GM18526 (cell line): ENCODE results near the gene RPTOR.

Experiments
- POLR2A ChIP-seq: IDR thresholded peaks from 3 replicates; pipeline ENCODE4 v1.6.1; 2011; ENCODE audit not compliant: insufficient read length; ENCODE audit errors: extremely low read depth

RPTOR gene

DNA sequence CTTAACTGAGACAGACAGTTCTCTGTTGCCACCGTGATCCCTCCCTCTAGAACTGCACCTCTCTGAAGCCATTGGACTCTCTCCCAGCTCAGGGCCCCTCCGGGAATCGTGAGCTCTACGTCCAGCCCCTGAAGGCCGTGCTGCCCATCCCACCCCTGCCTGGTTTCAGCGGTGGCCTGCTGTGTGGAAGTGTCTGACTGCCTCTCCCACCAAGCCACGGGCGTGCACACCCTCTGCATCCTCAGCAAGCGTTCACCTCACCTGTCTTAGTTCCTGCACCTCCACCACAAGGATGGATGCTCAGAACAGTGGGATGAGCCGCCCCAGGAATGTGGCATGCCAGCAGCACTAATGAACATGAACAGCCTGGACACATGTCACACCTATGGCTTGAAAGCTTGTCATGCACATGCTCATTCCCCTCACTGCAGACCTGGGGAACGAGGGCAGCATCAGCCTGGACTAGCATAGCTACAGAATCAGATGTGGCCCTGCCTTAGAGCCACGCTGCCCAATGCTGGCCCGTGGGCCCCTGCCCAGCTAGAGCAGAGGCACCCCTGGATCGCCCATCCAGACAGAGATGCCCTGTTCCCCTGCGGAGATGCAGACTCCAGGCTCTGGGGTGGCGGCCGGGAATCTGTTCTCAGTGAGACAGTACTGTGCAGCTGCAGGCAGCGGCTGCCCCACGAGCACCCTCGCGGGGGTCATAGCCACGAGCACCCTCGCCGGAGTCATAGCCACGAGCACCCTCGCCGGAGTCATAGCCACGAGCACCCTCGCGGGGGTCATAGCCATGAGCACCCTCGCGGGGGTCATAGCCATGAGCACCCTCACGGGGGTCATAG, 373.3 kb downstream of the RPTOR start:
- TF ChIP-seq POLR2A: no peak

DNA sequence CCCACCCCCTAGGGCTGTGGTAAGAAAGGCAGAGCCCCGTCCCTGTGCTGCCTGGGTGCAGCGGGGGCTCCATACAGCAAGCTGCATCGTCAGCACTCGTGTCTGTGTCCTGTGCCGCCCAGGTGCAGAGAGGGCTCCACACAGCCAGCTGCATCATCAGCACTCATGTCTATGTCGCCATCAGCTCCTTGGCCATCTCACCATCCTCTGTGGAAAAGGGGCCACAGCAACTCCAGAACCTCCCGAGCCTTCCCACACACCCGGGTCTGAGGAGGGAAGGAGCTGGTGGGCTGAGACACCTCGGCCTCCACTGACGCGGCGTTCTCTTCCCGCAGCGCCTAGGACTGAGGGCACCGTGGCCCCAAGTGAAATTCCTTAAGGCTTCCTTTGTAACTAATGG, 374.1 kb downstream of the RPTOR start:
- no peak for TF ChIP-seq POLR2A

DNA sequence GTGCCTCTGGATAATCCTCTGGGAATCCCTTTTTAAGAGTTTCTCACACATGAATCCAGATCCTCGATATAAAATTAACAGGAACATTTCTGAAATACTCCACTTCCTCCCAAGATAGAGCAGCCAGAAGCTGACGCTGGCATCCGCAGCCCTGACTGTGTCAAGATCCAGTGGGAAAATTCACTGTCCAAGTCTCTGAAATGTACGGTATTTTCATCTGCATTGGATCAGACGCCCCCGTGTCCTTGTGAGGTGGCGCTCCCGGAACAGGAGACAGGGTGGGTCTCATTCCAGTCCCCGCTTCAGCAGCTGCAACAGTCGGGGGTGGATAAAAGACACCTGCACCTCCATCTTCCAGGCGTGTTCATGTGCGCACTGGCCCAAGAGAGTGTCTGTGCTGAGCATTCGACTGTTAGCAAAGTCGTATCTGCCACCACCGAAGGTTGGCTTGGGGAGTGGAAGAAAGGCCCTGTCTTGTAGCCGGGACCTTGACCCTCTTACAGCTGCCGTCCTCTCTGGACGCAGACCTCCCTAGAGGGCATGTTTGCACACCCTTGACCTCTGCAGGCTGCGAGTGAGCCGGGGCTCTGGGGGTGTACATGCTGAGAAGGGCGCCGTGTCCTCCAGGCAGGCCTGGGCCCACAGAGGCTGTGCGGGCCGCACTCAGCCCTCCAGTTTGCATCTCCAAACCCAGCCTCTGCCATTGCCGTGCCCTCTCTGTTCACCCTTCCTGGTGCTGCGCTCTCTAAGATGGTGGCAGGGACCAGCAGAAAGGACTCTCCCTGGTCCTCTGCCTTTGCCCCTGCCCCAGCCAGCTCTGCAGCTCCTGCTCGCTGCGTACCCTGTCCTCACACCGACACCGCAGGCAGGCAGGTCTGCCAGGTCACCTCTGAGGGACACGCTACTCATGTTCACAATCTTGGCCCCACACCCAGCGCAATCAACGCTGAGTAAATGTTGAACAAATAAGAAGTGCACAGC, 375.0 kb downstream of the RPTOR start:
- TF ChIP-seq POLR2A: no peak

DNA sequence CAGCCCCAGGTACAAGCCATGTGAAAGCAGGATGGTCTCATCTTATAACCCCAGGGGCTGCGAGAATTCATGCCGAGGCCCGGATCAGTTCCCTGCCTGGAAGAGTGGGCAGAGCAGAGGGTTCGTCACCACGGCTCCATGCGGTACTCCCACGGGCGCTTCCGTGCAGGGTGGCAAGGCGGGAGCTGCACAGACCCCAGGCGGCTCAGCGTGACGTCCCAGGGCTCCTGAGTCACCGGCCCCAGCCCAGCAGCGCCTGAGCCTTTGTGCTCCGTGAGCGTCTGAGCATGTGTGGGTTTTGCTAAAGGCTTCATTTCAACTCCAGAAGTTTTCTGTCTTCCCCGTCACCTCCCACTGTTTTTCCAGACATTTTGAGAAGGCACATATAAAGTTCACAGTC, 375.8 kb downstream of the RPTOR start:
- TF ChIP-seq POLR2A: no peak

DNA sequence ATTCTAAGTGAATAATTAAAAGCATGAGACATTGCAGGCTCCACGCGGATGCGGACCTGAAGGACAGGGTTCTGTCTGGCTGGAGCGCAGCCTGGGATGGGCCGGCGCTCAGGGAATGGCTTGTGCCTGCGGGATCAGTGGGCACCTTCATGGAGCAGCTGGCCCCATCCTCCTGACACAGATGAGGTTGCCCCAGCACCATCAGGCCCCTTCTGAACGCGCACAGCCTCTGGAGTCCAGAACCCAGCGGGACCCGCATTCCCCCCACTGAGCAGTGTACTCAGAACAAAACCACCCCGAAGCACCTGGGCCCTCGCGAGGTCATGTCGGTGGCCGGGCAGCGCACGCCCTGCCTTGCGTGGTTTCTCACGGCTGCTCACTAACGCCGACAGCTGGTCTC, 376.5 kb downstream of the RPTOR start:
- TF ChIP-seq POLR2A: no peak

DNA sequence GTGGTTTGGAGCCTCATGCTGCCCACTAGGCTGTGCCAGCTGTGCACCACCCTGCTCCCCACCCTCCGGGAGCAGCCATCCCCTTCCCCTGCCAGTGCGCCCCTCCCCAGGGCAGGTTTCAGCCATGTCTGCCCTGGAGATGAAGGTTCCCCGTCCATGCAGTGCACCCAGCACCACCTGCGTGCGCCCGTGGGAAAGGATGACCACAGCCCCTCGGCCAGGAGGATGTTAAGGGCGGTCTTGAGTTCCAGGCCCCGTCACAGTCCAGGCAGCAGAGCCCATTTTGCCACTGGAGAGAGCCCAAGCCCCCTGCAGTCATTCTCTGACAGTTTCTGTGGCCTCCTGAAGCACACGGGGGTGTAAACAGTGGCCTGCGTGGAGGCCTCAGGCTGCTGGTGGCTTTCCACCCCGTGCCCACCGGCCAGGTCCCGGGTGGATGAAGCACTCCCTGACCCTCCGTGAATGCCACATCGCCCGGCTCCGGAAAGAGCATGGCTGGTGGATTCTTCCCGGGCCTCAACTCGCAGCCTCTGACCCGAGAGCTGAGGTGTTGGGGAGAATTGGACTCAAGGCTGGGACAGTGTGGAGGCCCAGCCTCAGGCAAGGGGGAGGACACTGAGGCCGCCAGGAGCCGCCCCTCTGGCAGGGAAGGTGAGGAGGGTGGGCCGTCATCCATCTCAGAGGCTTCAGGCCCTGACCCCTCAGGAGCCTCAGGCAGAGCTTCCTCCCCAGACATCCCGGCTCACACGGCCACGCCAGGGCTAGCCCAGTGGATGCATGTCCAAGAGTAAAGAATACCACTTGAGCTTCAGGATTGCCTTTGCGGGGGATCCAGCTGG, 377.3 kb downstream of the RPTOR start:
- TF ChIP-seq POLR2A: no peak

DNA sequence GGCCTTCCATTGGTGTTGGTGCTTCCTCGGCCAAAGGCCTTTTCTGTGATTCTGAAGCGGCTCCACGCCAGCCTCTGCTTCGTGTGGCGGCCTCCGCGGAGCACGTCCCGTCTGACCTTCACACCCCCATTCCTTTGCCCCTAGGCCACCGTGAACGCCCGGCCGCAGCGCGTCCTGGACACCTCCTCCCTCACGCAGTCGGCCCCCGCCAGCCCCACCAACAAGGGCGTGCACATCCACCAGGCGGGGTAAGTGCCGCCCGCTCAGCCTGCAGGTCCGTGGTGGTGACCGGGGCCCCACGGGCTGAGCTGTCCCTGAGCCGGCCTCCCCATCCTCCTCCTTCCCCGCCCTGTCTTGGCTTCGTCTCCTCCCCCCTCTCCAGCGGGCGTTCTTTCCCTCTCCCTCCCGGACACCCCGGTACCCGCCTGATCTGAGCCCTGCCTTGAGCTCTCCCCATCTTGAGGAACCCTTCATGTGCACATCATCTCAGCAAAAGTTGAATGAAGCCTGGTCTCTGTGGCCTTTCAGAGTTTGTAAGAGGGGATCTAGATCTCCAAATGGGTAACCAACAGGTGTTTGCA, 378.0 kb downstream of the RPTOR start:
- no peak for TF ChIP-seq POLR2A

DNA sequence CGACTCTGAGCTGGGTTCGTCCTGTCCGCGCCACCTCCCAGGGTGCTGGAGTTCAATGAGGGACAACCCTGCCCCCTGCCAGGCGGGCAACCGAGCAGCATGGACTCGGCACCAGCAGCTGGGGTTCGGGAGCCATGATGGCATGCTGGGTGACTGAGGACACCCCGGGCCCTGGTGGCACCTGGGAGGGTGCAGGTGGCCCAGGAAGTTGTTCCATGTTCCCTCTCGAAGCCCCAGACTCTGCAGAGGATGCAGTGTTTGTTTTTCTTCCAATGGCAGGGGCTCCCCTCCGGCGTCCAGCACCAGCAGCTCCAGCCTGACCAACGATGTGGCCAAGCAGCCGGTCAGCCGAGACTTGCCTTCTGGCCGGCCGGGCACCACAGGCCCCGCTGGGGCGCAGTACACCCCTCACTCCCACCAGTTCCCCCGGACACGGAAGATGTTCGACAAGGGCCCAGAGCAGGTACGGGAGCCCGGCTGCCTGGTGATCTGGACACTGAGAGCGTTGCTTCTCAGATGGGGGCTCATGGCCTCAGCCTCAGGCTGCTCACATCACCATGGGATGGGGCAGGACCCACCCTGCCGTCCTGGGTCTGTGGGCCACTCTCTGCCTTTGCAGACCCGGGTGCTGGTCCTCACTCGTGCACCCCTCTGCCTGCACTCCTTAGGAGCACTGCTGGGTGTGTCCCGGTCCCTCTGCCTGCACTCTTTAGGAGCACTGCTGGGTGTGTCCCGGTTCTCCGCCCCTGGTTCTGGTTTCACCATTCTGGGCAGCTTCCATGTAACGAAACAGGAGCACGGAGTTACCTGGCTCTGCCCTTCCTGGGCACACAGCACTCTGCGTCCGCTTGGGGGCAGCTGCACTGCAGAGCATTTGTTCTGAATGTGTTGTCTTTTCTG, 378.8 kb downstream of the RPTOR start:
- no peak for TF ChIP-seq POLR2A

DNA sequence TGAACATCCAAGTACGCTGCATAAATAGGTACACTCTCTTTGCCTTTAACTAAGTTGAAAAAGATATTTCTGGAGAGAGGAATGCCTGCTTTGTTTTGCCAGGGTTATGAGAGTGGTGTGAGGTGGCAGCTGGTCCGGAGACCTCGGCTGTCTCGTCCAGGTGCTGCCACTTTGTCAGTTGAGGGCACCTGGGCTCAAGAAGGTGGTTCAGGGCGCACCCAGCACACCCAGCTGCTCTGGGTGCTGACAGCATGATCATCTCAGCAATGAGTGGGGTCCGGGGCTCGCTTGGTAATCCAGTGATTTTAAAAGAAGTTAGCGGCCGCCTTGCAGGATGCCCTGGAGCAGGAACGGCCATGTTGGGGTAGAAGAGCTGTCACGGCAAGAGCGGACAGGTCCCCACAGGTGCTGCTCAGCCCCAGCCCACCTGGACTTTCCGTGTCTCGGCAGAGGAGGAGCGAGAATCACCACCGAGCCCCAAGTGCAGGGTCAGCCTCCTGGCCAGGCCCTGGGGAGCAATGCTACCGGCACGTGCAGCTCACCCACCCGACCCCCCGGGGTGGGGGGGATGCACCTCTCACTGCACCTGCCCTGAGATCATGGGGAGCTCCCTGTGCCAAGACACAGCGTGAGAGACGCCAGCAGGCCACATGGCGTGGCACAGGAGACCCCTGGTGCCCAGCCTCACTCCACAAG, 379.6 kb downstream of the RPTOR start:
- TF ChIP-seq POLR2A: no peak

DNA sequence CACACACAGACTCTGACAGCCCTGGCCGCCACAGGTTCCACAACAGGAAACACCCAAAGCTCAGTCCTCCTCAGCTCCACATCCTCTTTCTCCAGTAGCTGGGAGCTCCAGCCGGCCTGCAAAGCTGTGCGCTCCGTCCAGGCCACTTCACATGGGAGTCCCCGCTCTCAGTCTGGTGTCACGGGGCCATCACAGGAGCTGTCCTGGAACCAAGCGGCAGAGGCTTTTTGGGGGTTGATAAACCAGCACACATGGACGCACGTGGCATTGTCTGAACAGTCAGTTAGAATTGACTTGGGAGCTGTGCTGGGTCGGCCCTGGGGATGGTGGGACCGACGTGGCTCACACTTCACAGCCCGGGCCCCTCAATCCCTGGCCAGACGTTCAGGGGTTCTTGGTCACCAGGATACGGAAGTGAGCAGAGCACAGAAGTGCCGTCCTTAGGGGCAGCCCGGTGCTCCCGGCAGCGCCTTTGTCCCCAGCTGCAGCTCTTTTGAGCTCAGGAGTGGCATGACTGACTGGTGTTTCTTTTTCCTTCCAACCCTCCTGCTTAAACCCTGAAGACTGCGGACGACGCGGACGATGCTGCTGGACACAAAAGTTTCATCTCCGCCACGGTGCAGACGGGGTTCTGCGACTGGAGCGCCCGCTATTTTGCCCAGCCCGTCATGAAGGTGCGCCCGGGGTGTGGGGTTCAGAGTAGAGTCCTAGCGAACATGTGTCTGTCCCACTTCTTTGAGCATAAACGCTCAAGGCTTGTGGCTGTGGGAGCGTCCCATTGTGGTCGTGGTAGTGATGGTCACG, 380.4 kb downstream of the RPTOR start:
- no peak for TF ChIP-seq POLR2A

DNA sequence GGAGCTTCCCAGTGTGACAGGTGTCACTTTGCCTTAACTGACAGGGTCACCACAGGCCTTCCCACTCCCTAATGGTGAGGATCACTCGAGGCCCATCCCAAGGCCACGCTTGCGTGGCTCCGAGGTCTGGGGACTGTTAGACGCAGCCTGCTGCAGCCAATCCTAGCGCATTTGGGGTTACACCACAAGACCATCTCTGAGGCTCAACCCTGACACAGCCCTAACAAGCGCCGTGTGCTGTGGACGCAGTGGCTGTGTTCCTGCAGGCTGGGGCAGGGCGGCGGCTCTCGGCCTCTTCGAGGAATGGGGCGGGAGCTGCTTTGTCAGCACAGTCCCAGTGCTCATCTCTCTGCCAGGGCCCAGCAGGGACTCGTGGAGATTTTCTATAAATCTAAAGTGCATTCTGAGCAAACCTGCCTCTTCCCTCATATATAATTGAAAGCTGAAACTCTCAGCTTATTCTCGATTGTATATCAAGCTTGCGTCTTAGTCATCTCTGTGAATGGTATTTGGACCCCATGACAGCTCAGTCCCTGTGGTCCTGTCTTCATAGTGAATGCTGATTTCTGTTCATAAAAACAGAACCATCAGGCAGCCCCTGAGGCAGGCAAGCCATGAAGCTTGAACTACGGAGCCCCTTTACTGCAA, 381.2 kb downstream of the RPTOR start:
- TF ChIP-seq POLR2A: no peak

DNA sequence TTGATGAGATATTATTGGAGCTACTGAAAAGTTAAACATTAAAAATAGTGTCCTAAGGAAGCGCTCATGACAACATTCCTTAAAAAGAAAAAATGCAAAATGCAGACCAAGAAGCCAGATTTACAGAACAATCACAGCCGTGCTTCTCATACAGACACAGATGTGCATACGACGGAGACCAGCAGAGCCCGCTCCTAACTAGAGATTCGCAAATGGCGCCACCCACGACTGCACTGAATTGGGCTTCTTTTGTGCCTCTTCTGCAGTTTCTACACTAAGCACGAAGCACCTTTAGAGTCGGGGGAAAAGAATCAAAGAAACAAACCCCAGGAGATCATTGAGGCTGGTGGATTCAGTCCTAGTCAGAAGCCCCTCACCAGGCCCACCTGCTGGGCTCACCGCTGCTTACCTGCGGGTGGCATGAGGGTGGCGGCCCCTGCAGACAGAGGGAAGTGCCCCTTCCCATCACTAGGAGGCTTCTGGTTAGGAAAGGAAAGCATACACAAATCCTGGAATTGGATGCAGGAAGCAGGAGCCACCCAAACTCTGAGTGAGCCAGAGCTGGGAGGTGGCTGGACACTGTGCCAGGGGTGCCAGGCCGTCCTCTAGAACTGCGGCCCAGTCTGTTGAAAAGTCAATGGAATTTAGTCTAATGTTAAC, 382.1 kb downstream of the RPTOR start:
- TF ChIP-seq POLR2A: no peak

DNA sequence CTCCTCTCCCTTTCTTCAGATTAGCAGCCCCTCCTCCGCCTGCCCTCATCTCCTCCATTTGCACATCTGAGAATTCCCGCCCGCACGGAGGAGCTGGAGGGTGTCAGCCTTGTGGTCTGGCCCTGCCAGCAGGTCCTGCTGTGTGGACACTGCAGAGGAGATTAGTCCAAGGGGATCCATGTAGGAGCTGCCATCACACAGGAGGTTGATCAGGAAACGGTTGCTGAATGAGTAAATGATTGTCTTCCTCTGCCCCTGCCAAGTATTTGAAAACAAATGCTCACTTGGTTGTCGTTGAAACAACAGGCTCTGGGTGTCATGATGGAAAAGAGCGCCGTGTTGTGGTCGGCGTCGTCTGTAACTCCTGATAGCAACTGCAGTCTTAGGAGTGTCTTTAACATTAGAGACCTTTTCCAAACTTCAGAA, 383.2 kb downstream of the RPTOR start:
- no peak for TF ChIP-seq POLR2A
